Measurements from ENCODE around the gene MST1. TPM values are rescaled to one million over a fixed set of nuclear protein-coding genes. Genes with fewer than 3 reads are reported as not detected.

The MST1 gene
- total and polyA plus RNA-seq, 2 of the 8 experiments (the other 6 are each of a cell fraction or from before 2014, with no cell fraction given), result 6.2 to 9.5 TPM

GRCh38 chr3:49681543-49681942 lies 7.7 kb downstream of the MST1 start:
- no peak overlapping the region for H3K18ac ChIP-seq (ENCODE audit: extremely low read depth, low read length)
- no peak overlapping the region; the same call in 1 of the 2 replicates for H4K8ac ChIP-seq (ENCODE audit: extremely low read depth, insufficient read depth, low read length)
- H3K9ac ChIP-seq (replicated peaks in 1 of 4; ENCODE audit: extremely low read depth in 1 of 4, low read depth in 3 of 4, low read length in 3 of 4), result no peak overlapping the region
- H3K9me3 ChIP-seq (ENCODE audit: insufficient read depth in 2 of 2, low read depth in 1 of 2, low read length in 1 of 2), result no peaks in the 10 kb centered on the region
- peaks cover 2% of the 10 kb centered on the region; the same call in 1 of the 2 replicates for H3K23me2 ChIP-seq (ENCODE audit: low read depth, low read length)
- H2BK5ac ChIP-seq (ENCODE audit: low read depth, low read length), result no peak overlapping the region
- H2BK12ac ChIP-seq (ENCODE audit: low read depth, low read length), result no peak overlapping the region
- peaks cover 42 to 69% (median 65%) of the 10 kb centered on the region in 4 experiments for H3K36me3 ChIP-seq (ENCODE audit: control insufficient read depth in 2 of 4, insufficient read depth in 4 of 4, low read length in 3 of 4)
- H3K4me3 ChIP-seq (ENCODE audit: extremely low read depth in 1 of 4, insufficient read depth in 2 of 4, low read depth in 3 of 4, low read length in 4 of 4), result no peak overlapping the region
- H3K56ac ChIP-seq (replicated peaks; ENCODE audit: insufficient read length, low read depth, low read length), result no peak overlapping the region
- no peak overlapping the region for H3K4ac ChIP-seq (replicated peaks; ENCODE audit: insufficient read length, low read depth, low read length)
- H3K14ac ChIP-seq (ENCODE audit: insufficient read length), result no peak overlapping the region
- DNase-seq (ENCODE audit: low read depth in 1 of 2, low spot score in 2 of 2) (no peak), FAIRE-seq (no peak)
- H3K4me1 ChIP-seq (replicated peaks in 1 of 4; ENCODE audit: control insufficient read depth in 3 of 4, insufficient read depth in 4 of 4, low read length in 3 of 4), result no peaks in the 10 kb centered on the region
- H3K27me3 ChIP-seq (replicated peaks in 1 of 4; ENCODE audit: control insufficient read depth in 3 of 4, extremely low read depth in 1 of 4, insufficient read depth in 3 of 4, low read length in 3 of 4), result peaks cover 0 to 3% (median 3%) of the 10 kb centered on the region in 4 experiments; a peak in 2 of 7 replicates
- ChIA-PET POLR2A (ENCODE audit: partially characterized antibody) (interaction anchor here (1.1 kb wide), 1 partner anchor 59 kb away, joined by 3 read pairs; no protein-coding TSS in a partner anchor), CTCF (ENCODE audit: partially characterized antibody) (interaction anchor here (0.6 to 2.3 kb wide), 5 partner anchors 9 to 208 kb away, joined by 3 to 6 read pairs (median 5); no protein-coding TSS in a partner anchor)
- WGBS, 2 experiments (ENCODE audit: extremely low coverage in 1 of 2, insufficient coverage in 1 of 2, insufficient read length in 1 of 2, insufficient replicate concordance in 2 of 2, low coverage in 1 of 2, low lambda C conversion rate in 2 of 2, missing lambda C conversion rate in 1 of 2), result 91% methylated on average over 4 of the region's 4 CpGs; no CpG with 5 or more reads in 1 of the 2 experiments
- no peak overlapping the region for H2BK120ac ChIP-seq (replicated peaks; ENCODE audit: low read depth, low read length)
- H2AK5ac ChIP-seq (ENCODE audit: low read depth, low read length), result no peak overlapping the region
- no peak overlapping the region for H2BK15ac ChIP-seq (ENCODE audit: low read length)
- H3K79me1 ChIP-seq (ENCODE audit: low read depth, low read length), result no peaks in the 10 kb centered on the region
- no peaks in the 10 kb centered on the region for H3K79me2 ChIP-seq (ENCODE audit: control insufficient read depth in 1 of 2, insufficient read depth in 2 of 2, low read length in 2 of 2)
- H4K20me1 ChIP-seq (replicated peaks in 1 of 2; ENCODE audit: control insufficient read depth in 1 of 2, insufficient read depth in 2 of 2, low read length in 2 of 2), result peaks cover 0 to 21% of the 10 kb centered on the region in 2 experiments
- no peak overlapping the region for H4K5ac ChIP-seq (ENCODE audit: insufficient read length, low read depth, low read length)
- H4K91ac ChIP-seq (replicated peaks; ENCODE audit: insufficient read length, low read length), result no peak overlapping the region
- H2BK20ac ChIP-seq (ENCODE audit: low read length), result no peak overlapping the region
- H3K27ac ChIP-seq (ENCODE audit: low read depth, low read length), result no peak overlapping the region
- H3K23ac ChIP-seq (ENCODE audit: insufficient read length), result no peak overlapping the region
- H2AFZ ChIP-seq (ENCODE audit: low read length), result no peak overlapping the region
- no peak overlapping the region for H3K4me2 ChIP-seq (ENCODE audit: insufficient read depth in 1 of 2, low read depth in 2 of 2, low read length in 2 of 2)
- no peak for TF ChIP-seq JUND (IDR thresholded peaks at IDR 0.05; ENCODE audit: low read length)
- TF ChIP-seq CHD2 (IDR thresholded peaks at IDR 0.05; ENCODE audit: low read length), result no peak
- TF ChIP-seq POU5F1 (IDR thresholded peaks at IDR 0.05; ENCODE audit: low read depth, low read length), result no peak
- no peak for TF ChIP-seq HDAC6 (IDR thresholded peaks at IDR 0.05; ENCODE audit: low read depth, low read length)
- TF ChIP-seq SP1 (IDR thresholded peaks at IDR 0.05; ENCODE audit: low read depth, low read length), result no peak
- TF ChIP-seq TEAD4 (IDR thresholded peaks at IDR 0.05; ENCODE audit: low read depth, low read length), result no peak
- no peak for TF ChIP-seq FOSL1 (IDR thresholded peaks at IDR 0.05; ENCODE audit: insufficient read depth, low read depth, low read length)
- TF ChIP-seq TCF12 (IDR thresholded peaks at IDR 0.05; ENCODE audit: low read depth, low read length), result no peak
- TF ChIP-seq E2F6 (IDR thresholded peaks at IDR 0.05), result no peak
- TF ChIP-seq KDM4A (IDR thresholded peaks at IDR 0.05; ENCODE audit: low read depth, low read length, severe bottlenecking), result no peak
